Mononuclear cell (primary cell): ENCODE results near the gene OGFOD1. TPM values are rescaled to one million over a fixed set of nuclear protein-coding genes. Genes with fewer than 3 reads are reported as not detected.

Source experiments
- H3K27me3 ChIP-seq: 2 replicates; pipeline ENCODE4 v1.6.0; 2011; ENCODE audit warnings: low read length, control low read depth; ENCODE audit not compliant: insufficient read depth
- H3K4me1 ChIP-seq: 2 replicates; pipeline ENCODE4 v1.5.1; 2011; ENCODE audit warnings: mild to moderate bottlenecking, low read length, control low read depth; ENCODE audit not compliant: insufficient read depth
- H3K4me3 ChIP-seq: 2 replicates; pipeline ENCODE4 v1.5.1; 2011; ENCODE audit warnings: mild to moderate bottlenecking, low read length, moderate library complexity
- H3K9me3 ChIP-seq: 2 replicates; pipeline ENCODE4 v1.5.1; 2011; ENCODE audit warnings: low read depth, mild to moderate bottlenecking, control low read depth, low read length
- total RNA-seq: library from RNA; depleted of rRNA; stranded (reverse); fragments of >200 nt; gene quantifications from one replicate; pipeline ENCODE4 v1.2.3, GENCODE V29; 2012

OGFOD1 gene
- total RNA-seq, 1 donor = 20.6 TPM

DNA sequence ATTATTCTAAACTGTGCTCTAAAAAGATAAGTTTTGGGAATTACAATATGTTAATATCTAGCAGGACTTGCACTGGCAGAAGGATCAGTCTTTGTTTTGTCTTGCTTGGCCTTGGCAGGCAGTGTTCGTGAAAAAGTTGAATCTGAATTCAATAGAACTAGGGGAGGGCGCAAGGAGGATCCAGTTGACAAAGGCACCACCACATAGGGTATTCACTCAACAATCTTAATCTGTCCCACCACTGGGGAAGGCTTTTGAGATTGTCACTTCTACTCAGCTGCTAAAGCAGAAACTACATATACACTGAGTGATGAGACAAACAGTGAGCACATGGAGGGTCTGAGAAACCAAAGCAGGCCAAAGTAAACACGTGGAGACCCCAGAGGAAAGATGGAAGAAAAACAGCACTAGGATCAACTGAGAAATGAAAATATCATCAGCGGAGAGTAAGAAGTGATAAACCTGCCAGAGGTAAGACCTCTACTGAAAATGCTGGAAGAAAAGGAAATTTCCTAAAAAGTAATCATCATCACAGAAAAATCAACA lies 28.4 kb upstream of the OGFOD1 start:
- no peak overlapping the region for H3K4me3 ChIP-seq
- H3K9me3 ChIP-seq = no peaks in the 10 kb centered on the region
- H3K4me1 ChIP-seq = peaks cover 43% of the 10 kb centered on the region
- H3K27me3 ChIP-seq = no peaks in the 10 kb centered on the region

DNA sequence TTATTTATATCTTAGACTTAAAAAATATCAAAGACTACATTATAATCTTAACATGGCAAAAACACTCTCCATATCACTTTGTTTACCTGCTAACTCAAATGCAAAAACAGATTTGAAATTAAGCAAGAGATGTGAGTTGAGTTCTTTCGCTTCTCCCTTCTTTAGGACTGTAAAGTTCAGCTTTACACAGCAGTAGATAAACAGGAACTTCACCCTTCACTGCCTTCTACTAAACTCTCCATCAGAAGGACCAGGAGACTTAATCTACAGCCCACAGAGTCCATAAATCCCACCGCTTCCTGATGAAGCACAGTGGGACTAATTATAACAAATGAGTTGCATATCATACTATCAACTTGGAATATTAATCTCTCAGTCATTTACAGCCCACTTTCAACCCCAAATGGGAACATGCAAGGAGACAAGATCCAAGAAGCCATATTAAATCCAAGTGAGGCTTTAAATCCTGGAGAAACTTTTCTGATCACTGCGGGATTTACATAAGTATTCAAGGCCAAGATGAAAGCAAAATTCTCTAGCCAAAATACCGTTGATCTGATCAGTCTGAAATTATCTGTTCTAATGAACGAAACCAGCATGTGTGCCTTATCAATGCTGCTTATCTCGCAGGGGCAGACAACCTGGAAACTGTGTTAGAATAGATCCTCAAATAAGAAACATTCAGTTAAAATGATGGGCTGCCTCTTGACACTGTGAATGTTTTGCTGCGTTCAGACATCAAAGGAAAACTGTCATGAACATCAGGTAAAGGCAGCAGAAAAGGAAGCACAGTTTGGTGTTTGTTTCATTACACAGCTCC lies 27.6 kb upstream of the OGFOD1 start:
- H3K9me3 ChIP-seq = no peaks in the 10 kb centered on the region
- peaks cover 43% of the 10 kb centered on the region for H3K4me1 ChIP-seq
- H3K27me3 ChIP-seq = no peaks in the 10 kb centered on the region
- H3K4me3 ChIP-seq = peak overlapping the region; percentile 82

DNA sequence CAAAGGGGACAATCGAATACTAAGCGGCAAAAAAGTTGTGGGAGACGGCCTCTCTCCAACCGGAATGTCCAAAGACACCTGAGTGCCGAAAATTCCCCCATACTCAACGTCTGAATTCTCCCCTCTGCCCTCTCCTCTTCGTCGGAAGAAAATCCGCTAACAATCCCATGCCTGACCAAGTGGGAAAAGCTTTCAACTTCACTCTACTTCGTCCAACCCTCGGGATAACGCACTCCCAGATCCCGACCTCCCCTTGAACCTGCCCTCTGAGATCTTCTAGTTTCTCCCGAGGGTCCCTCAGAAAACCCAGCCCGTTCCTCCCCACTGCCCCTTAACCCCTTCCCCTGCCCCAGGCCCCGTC lies 27.0 kb upstream of the OGFOD1 start:
- no peaks in the 10 kb centered on the region for H3K27me3 ChIP-seq

DNA sequence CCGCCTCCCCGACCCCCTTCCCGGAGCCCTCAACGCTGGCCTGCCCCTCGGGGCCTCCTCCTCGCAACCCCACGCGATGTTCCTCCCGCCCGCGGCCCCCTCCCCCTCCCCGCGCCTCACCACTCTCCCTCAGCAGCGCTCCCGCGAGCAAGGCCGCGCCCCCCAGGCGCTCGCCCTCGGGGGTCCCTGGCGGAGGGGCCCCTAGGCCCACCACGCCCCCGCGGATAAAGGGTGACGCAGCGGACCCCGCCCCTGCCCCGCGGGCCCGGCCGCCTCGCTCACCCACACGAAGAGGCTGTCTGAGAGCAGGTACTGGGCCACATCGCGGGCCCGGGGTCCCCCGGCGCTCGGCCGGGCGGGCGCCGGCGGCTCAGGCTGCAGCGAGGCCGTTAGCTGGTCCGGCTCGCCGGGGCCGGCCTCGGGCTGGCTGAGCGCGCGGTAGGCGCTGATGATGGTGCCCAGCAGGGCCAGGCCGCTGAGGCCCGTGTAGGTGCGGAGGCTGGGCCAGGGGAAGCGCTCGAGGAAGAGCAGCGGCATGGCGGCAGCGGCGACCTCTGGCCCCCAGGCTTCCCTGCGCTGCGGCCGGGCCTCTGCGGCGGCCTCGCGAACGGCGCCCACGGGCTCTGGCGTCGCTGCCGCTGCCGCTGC lies 26.4 kb upstream of the OGFOD1 start:
- Histone ChIP-seq H3K9me3 (no peaks in the 10 kb centered on the region), H3K4me1 (peaks cover 43% of the 10 kb centered on the region), H3K27me3 (no peaks in the 10 kb centered on the region), H3K4me3 (peak overlapping the region; percentile 82)

More for the DNA sequence above, 27.0 kb upstream of the OGFOD1 start:
- peak overlapping the region; percentile 82 for H3K4me3 ChIP-seq
- no peaks in the 10 kb centered on the region for H3K9me3 ChIP-seq
- peaks cover 43% of the 10 kb centered on the region for H3K4me1 ChIP-seq

DNA sequence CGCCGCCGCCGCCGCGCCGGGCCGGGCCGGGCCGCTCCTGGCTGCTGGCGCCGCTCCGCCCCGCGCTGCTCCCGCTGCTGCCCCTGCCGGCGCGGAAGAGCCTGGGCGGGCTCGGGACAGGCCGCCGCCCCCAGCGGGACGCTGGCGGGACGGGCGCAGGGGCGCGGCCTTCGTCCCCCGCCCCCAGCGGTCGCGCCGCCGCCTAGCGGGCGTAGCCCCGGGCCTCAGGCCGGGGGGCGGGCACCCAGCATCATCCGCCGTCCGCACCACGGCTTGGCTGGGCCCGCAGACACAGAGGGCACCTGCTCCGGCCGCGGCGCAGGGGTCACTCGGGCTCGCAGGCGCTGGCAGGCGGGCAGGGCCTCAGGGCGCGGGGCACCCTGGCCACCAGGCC lies 25.9 kb upstream of the OGFOD1 start, which contains the start of gene AMFR:
Gene AMFR, minus strand, starts transcription at position 107 of the 394 bp plus-strand sequence. CDS start 218 bp downstream, outside the sequence.
- H3K27me3 ChIP-seq = no peaks in the 10 kb centered on the region
- no peaks in the 10 kb centered on the region for H3K9me3 ChIP-seq
- peaks cover 42% of the 10 kb centered on the region for H3K4me1 ChIP-seq
- H3K4me3 ChIP-seq = peak within 1 kb of the TSS; percentile 82

DNA sequence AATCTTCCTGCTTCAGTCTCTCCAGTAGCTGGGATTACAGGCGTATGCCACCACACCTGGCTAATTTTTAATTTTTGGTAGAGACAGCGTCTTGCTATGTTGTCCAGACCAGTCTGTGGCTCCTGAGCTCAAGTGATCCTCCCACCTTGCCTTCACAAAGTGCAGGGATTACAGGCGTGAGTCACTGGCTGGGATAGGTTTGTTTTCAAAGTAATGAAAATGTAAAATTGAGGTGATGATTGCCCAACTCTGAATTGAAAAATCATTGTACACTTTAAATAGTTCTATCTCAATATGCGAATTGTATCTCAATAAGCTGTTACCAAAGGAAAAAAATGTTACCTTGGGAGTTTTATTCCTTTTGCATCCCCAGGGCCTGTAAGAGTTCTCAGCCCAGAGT lies 24.8 kb upstream of the OGFOD1 start:
- H3K27me3 ChIP-seq = no peaks in the 10 kb centered on the region
- H3K4me3 ChIP-seq = no peak overlapping the region
- H3K4me1 ChIP-seq = peaks cover 33% of the 10 kb centered on the region
- no peaks in the 10 kb centered on the region for H3K9me3 ChIP-seq

DNA sequence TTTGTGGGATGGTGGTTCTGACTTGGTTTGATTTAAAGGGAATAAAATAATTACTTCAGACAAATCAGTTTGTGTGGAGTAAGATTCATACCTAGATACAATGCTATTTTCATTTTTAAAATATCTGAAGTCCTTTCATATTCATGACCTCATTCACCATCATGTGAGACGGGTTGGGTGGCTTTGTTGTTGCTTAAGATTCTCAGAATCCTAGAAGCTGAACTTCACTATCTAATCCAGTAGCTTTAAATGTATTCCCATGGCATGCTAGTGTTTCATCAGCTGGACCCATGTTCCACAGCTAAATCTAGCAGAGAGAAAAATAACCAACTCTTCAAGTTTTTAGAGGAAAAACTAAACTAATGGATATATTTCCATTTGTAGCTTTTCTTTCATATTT lies 23.3 kb upstream of the OGFOD1 start:
- Histone ChIP-seq H3K4me1 (peaks cover 18% of the 10 kb centered on the region), H3K9me3 (no peaks in the 10 kb centered on the region), H3K27me3 (no peaks in the 10 kb centered on the region), H3K4me3 (no peak overlapping the region)

DNA sequence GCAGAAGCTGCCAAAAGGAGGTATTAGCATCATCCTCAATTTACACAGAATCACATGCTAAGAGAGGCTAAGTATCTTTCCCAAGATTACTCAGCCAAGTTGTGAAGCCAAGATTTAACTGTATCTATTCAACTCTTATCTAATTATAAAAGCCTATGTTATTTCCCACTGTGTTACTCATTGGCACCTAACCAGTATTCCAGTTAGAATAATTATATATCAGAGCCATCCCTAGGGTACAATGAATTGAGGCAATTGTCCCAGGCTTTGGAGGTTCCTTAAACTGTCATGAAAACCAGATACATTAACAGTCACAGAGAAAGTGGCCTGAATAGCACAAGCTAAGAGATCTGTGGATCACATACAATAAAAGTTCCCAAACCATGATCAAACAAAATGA lies 15.1 kb upstream of the OGFOD1 start:
- H3K4me1 ChIP-seq = no peaks in the 10 kb centered on the region
- no peaks in the 10 kb centered on the region for H3K9me3 ChIP-seq
- no peak overlapping the region for H3K4me3 ChIP-seq
- H3K27me3 ChIP-seq = no peaks in the 10 kb centered on the region

DNA sequence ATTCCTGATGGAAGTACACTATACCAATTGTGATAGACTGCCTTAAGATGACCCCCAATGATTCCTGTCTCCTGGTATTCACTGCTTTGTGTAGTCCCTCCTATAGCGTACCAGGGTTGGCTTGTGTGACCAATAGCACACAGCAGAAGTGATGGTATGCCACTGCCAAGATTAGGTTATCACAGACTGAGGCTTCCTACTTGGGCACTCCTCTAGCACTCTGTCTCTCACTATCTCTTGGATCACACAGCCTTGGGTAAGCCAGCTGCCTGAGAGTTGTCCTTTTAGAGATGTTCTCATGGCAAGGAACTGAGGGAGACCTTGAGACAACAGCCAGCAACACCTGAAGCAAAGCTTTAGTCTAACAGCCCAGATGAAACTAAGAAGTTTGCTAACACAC lies 13.3 kb upstream of the OGFOD1 start:
- H3K4me1 ChIP-seq = no peaks in the 10 kb centered on the region
- no peak overlapping the region for H3K4me3 ChIP-seq
- H3K27me3 ChIP-seq = no peaks in the 10 kb centered on the region
- no peaks in the 10 kb centered on the region for H3K9me3 ChIP-seq

DNA sequence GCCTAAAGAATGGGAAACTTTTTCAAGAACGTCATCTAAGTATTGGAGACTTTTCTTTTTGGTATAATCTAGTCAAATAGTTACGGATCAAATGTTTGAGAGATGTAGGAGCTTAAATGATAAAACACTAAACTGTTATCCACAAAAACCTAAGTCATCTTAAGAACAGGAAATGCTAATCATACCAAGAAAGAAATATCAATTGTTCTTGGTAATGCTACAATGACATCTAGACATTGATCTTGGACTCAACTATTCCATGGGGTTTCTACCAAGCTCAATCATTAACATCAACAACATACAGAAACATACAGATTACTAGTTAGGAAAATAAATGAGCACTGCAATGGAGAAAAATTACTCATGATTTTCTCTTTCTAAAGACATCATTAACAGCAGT lies 4.1 kb upstream of the OGFOD1 start:
- Histone ChIP-seq H3K4me3 (no peak overlapping the region), H3K27me3 (no peaks in the 10 kb centered on the region), H3K4me1 (peaks cover 26% of the 10 kb centered on the region), H3K9me3 (no peaks in the 10 kb centered on the region)

DNA sequence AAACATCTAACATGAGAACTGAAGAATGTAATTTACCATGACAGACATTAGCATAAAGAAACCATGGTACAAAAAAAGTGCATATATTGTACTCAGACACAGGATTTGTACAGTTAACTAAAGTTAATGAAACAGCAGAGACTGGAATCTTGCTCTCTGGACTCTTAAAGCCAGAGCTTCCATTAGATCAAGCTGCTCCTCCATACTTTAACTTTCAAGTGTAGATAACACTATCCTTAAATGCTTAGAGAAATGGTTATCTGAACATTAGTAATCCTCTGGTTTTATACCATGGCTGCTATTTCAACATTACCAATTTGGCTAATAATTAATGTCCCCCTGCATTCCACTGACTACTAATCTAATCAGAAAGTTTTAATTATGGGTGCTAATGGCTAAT lies 3.3 kb upstream of the OGFOD1 start:
- Histone ChIP-seq H3K4me1 (peaks cover 31% of the 10 kb centered on the region), H3K4me3 (no peak overlapping the region), H3K27me3 (no peaks in the 10 kb centered on the region), H3K9me3 (no peaks in the 10 kb centered on the region)

DNA sequence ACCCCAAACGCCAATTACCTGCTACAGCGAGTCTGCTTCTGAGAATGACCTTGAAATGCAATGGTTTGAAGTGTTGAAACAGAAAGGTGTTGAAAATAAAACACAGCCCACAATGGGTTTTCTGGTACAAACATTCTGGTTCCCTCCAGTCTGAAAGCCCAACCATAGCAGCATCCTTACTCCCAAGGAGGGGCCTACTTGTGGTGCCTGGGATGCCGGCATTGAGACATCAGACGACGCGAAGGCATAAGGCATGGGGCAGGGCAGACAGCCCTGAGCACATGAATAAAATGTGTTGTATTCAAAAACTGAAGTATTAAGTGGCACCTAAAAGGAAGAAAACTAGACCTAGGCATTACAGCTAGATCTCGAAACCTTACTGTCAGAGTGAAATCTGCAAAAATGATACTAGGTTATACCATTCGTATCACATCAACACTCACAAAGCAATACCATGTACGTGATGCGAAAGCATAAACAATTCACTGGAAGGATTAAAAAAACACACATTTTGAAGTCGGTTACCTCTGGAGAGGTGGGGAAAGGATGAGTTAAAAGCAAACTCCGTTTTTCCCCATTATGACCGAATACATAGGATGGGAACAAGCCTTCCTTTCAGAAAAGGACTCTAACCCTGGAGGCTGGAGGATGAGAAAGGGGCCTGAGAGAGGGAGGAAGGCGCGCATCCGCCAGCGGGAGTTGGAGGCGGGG lies 924 bp upstream of the OGFOD1 start:
- H3K4me1 ChIP-seq = peaks cover 31% of the 10 kb centered on the region
- no peaks in the 10 kb centered on the region for H3K27me3 ChIP-seq
- H3K9me3 ChIP-seq = no peaks in the 10 kb centered on the region
- H3K4me3 ChIP-seq = peak overlapping the region; percentile 72

DNA sequence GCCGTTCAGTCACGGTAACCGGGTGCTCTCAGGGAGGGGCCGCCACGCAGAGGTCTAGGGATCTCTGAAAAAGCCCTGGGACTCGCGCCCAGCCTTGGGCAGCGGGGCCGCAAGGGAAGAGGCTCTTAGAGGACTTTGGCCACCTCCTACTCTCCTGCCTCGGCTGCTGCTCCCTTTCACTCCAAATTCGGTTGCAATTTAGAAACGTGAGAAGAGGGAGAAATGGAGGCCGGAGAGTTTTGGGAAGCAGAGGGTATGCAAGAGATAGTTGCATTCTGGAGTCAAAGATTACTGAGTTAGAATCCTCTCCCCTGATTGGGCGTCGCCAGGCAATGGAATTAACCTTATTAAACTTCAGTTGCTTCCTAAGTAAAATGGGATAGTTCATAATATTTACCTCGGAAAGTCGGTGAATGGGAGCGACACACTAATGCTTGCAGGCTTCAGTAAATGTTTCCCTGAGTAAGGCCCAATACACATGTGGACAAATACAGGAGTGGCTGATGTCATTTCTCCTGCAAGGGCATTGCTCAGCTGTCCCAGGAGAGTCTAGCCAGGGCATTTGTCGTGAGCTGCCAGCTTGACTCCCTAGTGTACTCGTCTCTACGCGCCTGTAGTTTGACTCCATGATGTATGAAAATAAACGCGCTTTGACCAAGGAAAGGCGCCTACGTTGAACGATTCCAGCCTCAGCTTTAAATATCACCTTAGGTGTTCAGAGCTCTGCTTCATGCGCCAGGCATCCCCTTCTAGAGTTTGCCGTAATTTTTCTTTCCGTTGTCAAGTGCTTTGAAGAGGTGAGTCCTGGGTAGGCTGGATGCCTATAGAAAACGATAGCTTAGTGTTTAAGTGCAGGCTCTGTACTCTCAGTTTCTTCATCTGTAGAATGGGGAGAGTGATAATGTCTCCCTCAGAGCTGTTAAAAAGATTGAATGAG lies 667 bp downstream of the OGFOD1 start:
- Histone ChIP-seq H3K27me3 (no peaks in the 10 kb centered on the region), H3K9me3 (no peaks in the 10 kb centered on the region), H3K4me3 (peak overlapping the region; percentile 72), H3K4me1 (peaks cover 31% of the 10 kb centered on the region)

DNA sequence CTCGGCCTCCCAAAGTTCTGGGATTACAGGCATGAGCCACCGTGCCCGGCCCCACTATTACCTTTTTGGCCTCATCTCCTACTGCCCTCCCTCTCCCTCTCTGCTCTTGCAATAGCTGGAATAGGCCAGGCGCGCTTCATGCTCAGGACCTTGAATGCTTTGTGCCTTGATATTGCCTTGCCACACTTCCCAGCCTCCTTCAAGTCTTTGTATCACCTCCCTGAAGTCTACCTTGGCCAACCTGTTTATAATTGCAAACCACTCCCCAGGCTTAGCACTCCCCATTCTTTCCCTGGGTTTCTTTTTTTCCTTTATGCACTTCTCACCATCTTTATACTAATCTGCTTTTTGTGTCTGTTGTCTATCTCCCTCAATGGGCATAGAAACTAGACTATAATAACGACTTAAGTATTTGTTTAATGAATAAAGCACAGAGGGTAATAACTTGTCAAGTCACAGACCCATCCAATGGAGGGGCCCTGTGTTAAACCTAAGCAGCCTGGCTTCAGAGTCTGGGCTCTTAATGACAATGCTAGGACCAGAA lies 6.6 kb downstream of the OGFOD1 start:
- H3K4me1 ChIP-seq = no peaks in the 10 kb centered on the region
- H3K4me3 ChIP-seq = no peak overlapping the region
- no peaks in the 10 kb centered on the region for H3K27me3 ChIP-seq
- no peaks in the 10 kb centered on the region for H3K9me3 ChIP-seq
